ENCODE results near the gene UBE2G2. TPM values are rescaled to one million over a fixed set of nuclear protein-coding genes. Genes with fewer than 3 reads are reported as not detected.

UBE2G2 gene
- total RNA-seq, 3 donors from 2014 or later = 64.2 to 85.4 (median 66.8) TPM

DNA sequence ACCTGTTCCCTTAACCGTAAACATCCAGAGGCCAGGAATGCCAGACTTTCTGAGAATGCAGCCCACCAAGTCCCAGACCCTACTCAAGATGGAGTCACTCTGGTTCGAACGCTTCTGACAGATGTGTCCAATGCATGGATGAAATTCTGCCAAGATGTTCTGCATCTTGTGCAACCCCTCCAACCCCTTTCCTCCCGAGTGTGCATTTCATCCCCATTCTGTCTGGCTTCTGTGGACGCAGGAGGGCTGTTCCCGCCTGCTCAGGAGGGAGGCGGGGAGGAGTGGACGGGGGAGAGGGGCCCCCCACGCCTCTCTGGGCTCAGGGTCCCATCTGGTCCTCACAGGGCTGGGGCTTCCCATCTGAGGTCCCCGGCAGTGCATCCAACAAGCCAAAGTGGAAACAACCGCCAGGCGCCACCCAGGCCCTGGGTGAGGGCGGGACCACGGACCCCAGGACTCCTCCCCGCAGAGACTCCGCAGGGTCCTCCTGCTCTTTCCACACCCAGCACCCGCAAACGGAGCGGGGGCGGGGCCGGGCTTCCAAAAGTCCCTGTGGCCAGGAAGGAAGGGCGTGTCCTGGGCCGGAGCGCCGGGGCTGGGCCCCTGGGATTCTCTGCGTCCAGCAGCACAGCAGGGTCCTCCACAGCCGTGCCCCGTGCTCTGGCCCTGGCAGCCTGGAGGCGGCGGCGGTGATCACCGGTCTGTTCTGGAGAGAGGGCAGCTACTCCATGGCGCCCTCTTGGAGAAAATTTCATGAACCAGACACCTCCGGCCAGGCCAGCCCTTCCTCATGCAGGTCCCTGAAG lies 44.0 kb upstream of the UBE2G2 start:
- no peak overlapping the region for H3K4me3 ChIP-seq
- H3K4me1 ChIP-seq (ENCODE audit: low read depth) = peaks cover 47% of the 10 kb centered on the region
- intact Hi-C loops (cut with DNase I, micrococcal nuclease) = no loop called here
- peak; percentile 77 to 84 (median 81) for DNase-seq
- peak; percentile 41 for ATAC-seq
- TF ChIP-seq, protein P1, sequence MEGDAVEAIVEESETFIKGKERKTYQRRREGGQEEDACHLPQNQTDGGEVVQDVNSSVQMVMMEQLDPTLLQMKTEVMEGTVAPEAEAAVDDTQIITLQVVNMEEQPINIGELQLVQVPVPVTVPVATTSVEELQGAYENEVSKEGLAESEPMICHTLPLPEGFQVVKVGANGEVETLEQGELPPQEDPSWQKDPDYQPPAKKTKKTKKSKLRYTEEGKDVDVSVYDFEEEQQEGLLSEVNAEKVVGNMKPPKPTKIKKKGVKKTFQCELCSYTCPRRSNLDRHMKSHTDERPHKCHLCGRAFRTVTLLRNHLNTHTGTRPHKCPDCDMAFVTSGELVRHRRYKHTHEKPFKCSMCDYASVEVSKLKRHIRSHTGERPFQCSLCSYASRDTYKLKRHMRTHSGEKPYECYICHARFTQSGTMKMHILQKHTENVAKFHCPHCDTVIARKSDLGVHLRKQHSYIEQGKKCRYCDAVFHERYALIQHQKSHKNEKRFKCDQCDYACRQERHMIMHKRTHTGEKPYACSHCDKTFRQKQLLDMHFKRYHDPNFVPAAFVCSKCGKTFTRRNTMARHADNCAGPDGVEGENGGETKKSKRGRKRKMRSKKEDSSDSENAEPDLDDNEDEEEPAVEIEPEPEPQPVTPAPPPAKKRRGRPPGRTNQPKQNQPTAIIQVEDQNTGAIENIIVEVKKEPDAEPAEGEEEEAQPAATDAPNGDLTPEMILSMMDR (IDR thresholded peaks at IDR 0.05) = no peak
- H3K9me3 ChIP-seq = no peaks in the 10 kb centered on the region
- peaks cover 3% of the 10 kb centered on the region for H3K36me3 ChIP-seq (ENCODE audit: low read depth)

DNA sequence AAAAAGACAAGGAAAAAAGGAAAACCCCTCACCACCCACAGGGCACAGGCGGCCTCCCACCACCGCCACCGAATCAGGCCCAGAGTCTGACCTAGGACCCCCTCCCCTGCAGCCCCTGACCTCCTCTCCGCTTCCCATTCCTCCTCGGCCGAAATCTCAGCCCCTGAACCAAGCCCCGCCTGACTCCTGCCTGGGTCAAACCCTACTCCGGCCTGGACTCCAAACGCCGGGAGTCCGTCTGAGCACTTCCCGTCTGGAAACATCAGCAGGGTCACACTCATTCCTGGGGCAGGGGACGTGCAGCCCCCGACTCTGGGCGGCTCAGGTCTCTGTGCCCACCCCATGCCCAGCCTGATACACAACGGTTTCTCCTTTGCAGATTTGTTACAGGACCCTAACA lies 42.6 kb upstream of the UBE2G2 start:
- Histone ChIP-seq H3K9me3 (no peaks in the 10 kb centered on the region), H3K4me3 (no peak overlapping the region), H3K36me3 (ENCODE audit: low read depth) (no peaks in the 10 kb centered on the region), H3K4me1 (ENCODE audit: low read depth) (peaks cover 35% of the 10 kb centered on the region)
- DNase-seq (peak in 1 of 3 donors; percentile 22), ATAC-seq (no peak)
- intact Hi-C loops (cut with DNase I, micrococcal nuclease) = no loop called here
- TF ChIP-seq, protein P1 (IDR thresholded peaks at IDR 0.05) = no peak

DNA sequence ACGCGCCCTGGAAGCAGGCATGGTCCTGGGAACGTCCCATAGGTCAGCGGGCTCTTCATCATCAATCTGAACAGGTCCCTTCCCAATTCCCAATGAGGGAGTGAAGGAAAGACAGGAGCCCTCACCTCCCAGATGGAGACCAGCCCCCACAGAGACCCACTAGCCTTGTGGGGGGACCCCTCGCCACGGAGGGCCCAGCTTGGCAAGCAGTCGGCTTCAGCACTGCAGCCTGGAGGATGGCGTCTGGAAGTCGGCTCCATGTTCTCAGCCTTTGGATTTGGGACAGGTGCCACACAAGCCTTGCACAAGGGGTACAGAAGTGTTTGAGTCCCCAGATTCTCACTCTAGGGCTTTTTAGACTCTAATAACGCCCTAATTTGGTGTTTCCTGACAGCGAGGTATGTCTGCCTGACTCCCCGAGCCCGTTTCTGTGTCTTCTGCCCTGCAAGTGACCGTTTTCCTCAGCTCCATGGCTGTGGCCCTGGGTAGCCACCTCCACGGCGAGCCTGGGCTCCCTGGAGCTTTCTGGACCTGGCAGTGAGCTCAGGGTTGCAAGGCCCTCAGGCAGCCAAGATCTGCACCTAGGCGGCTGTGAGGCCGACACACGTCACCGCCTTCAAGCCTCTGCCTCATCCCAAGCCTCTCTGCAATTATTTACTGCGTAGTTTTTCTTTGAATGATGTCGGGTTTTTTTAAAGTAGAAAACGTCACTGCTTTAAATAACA lies 41.3 kb upstream of the UBE2G2 start:
- peaks cover 22% of the 10 kb centered on the region for H3K4me1 ChIP-seq (ENCODE audit: low read depth)
- TF ChIP-seq, protein P1 (IDR thresholded peaks at IDR 0.05) = no peak
- intact Hi-C loops (cut with DNase I, micrococcal nuclease) = no loop called here

DNA sequence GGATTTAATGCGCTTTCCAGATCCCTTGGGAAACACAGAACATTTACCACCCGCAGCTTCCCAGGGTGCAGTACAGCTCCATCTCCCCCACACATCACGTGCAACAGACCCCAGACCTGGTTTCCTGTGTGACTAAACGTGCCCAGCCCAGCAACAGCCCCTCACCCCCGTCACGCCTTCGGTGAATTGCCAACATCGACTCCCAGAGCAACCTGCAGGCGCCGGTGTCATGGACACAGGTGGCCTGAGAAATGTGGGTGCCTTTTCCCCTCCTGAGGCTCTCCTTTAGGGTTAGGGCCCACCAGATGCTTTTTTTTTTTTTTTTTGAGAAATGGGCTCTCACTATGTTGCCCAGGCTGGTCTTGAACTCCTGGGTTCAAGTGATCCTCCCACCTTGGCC lies 40.5 kb upstream of the UBE2G2 start:
- intact Hi-C loops (cut with DNase I, micrococcal nuclease) = no loop called here
- Histone ChIP-seq H3K4me3 (no peak overlapping the region), H3K36me3 (ENCODE audit: low read depth) (no peaks in the 10 kb centered on the region), H3K4me1 (ENCODE audit: low read depth) (peaks cover 18% of the 10 kb centered on the region), H3K9me3 (no peaks in the 10 kb centered on the region)
- DNase-seq (no peak), ATAC-seq (no peak)
- TF ChIP-seq, protein P1 (IDR thresholded peaks at IDR 0.05) = no peak

More for the DNA sequence above, 41.3 kb upstream of the UBE2G2 start:
- peak in 1 of 3 donors; percentile 18 for DNase-seq
- ATAC-seq = no peak
- no peaks in the 10 kb centered on the region for H3K9me3 ChIP-seq
- no peaks in the 10 kb centered on the region for H3K36me3 ChIP-seq (ENCODE audit: low read depth)
- no peak overlapping the region for H3K4me3 ChIP-seq

DNA sequence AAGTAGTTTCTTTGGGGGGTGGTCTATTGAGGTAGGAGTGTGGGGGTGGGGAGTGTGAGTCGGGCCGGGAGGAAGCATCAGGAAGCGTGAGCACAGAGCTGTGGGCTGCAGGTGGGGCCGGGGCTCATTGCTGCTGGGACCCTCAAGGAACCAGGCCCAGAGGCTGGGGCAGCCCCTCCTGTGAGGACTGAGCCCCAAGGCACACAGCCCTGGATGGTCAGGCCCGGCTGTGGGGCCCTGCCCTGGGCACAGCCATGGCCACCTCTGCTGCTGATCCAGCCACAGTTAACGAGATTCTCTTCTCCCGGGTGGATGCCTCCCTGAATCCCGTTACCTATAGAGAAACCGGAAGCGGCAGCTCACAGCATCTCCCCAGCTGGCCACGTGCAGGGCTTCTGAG lies 39.2 kb upstream of the UBE2G2 start:
- H3K36me3 ChIP-seq (ENCODE audit: low read depth) = no peaks in the 10 kb centered on the region
- H3K4me1 ChIP-seq (ENCODE audit: low read depth) = peaks cover 8% of the 10 kb centered on the region
- H3K9me3 ChIP-seq = no peaks in the 10 kb centered on the region
- H3K4me3 ChIP-seq = no peak overlapping the region
- intact Hi-C loops (cut with DNase I, micrococcal nuclease) = no loop called here
- TF ChIP-seq, protein P1 (IDR thresholded peaks at IDR 0.05) = no peak
- ATAC-seq = no peak
- DNase-seq = no peak
